Measurements from ENCODE around the gene OR4D6.

GRCh38 chr11:59425131-59425530 lies 31.6 kb upstream of the OR4D6 start:
- TF ChIP-seq, protein P1, sequence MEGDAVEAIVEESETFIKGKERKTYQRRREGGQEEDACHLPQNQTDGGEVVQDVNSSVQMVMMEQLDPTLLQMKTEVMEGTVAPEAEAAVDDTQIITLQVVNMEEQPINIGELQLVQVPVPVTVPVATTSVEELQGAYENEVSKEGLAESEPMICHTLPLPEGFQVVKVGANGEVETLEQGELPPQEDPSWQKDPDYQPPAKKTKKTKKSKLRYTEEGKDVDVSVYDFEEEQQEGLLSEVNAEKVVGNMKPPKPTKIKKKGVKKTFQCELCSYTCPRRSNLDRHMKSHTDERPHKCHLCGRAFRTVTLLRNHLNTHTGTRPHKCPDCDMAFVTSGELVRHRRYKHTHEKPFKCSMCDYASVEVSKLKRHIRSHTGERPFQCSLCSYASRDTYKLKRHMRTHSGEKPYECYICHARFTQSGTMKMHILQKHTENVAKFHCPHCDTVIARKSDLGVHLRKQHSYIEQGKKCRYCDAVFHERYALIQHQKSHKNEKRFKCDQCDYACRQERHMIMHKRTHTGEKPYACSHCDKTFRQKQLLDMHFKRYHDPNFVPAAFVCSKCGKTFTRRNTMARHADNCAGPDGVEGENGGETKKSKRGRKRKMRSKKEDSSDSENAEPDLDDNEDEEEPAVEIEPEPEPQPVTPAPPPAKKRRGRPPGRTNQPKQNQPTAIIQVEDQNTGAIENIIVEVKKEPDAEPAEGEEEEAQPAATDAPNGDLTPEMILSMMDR (IDR thresholded peaks at IDR 0.05; ENCODE audit: low read depth, low read length, missing input control): no peak
- TF ChIP-seq SP1 (IDR thresholded peaks at IDR 0.05) (no peak), YY1 (IDR thresholded peaks at IDR 0.05) (no peak), TAF1 (conservative IDR thresholded peaks at IDR 0.05) (no peak), EGR1 (IDR thresholded peaks at IDR 0.05; ENCODE audit: low read depth in 2 of 2) (no peak), FOXA1 (IDR thresholded peaks at IDR 0.05) (no peak)

All from liver (tissue), 3 donors.